ENCODE measurements around the gene PHLDA1.

DNA sequence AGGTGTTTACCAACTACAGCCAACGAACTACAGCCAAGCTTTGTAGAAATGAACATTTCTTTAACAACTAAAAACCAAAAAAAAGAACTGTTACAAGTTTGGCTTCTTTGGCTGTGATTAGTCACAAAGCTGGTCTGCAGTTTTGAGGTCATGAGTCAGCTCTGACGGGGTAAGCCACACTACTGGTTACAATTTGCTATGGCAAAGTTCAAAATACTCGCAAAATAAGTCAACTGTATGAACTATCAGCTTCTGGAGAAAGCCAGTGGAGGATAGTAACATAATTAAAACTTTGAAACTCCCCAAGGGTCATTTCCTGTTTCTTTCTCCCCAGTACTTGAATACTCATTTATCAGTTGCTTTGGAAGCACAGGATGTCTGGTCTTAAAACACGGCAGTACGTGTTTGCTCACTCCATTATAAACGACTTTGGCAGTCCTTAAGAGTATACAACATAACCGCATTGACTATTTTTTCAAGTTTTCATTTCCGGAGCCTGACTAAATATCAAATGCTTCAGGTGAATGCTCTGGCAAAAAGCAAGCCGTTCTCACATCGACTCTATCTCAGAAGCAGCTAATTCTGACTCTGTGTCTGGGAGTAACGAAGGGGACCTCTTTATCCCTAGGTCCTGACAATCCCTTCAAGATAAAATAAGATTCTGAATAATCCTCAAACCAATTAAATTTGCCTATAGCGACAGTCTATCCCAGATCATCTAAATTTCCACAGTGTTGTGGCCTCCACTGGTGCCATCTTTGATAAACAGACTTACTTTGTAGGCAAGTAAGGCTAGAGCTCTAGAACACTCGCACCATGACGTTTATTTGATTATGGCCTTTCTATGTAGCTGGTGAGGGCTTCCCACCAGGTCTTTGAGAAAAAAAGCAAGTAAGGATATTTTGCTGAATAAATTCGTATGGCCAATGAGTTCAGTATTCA, 10.6 kb downstream of the PHLDA1 start:
- TF ChIP-seq, protein P1, sequence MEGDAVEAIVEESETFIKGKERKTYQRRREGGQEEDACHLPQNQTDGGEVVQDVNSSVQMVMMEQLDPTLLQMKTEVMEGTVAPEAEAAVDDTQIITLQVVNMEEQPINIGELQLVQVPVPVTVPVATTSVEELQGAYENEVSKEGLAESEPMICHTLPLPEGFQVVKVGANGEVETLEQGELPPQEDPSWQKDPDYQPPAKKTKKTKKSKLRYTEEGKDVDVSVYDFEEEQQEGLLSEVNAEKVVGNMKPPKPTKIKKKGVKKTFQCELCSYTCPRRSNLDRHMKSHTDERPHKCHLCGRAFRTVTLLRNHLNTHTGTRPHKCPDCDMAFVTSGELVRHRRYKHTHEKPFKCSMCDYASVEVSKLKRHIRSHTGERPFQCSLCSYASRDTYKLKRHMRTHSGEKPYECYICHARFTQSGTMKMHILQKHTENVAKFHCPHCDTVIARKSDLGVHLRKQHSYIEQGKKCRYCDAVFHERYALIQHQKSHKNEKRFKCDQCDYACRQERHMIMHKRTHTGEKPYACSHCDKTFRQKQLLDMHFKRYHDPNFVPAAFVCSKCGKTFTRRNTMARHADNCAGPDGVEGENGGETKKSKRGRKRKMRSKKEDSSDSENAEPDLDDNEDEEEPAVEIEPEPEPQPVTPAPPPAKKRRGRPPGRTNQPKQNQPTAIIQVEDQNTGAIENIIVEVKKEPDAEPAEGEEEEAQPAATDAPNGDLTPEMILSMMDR (IDR thresholded peaks at IDR 0.05) = no peak
- no peak for TF ChIP-seq SIN3A (IDR thresholded peaks at IDR 0.05; ENCODE audit: borderline replicate concordance, insufficient read depth, low read depth, low read length)
- TF ChIP-seq, protein P2, sequence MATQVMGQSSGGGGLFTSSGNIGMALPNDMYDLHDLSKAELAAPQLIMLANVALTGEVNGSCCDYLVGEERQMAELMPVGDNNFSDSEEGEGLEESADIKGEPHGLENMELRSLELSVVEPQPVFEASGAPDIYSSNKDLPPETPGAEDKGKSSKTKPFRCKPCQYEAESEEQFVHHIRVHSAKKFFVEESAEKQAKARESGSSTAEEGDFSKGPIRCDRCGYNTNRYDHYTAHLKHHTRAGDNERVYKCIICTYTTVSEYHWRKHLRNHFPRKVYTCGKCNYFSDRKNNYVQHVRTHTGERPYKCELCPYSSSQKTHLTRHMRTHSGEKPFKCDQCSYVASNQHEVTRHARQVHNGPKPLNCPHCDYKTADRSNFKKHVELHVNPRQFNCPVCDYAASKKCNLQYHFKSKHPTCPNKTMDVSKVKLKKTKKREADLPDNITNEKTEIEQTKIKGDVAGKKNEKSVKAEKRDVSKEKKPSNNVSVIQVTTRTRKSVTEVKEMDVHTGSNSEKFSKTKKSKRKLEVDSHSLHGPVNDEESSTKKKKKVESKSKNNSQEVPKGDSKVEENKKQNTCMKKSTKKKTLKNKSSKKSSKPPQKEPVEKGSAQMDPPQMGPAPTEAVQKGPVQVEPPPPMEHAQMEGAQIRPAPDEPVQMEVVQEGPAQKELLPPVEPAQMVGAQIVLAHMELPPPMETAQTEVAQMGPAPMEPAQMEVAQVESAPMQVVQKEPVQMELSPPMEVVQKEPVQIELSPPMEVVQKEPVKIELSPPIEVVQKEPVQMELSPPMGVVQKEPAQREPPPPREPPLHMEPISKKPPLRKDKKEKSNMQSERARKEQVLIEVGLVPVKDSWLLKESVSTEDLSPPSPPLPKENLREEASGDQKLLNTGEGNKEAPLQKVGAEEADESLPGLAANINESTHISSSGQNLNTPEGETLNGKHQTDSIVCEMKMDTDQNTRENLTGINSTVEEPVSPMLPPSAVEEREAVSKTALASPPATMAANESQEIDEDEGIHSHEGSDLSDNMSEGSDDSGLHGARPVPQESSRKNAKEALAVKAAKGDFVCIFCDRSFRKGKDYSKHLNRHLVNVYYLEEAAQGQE (IDR thresholded peaks at IDR 0.05; ENCODE audit: insufficient read depth in 1 of 2, low read depth in 2 of 2, low read length in 1 of 2) = no peak

Data from Panc1 (cell line).